Measurements from ENCODE around the gene ASTE1.

- TF ChIP-seq POLR2A (IDR thresholded peaks at IDR 0.05) (no peak), CTCF (IDR thresholded peaks at IDR 0.05 in 4 of 5, conservative IDR thresholded peaks at IDR 0.05 in 1 of 5) (no peak)
These were observed 53.2 kb downstream of the ASTE1 start for GRCh38 chr3:130973406-130973805.
